Astrocyte of the cerebellum (primary cell): Measurements from ENCODE around the gene PAPOLA.
"Not testable (repeated sequence)": the region's sequence is repeated elsewhere in the genome, so short reads cannot be mapped to it uniquely, and the experiment has no call there.

Experiments used
- DNase-seq: peaks from one replicate; pipeline ENCODE4 v3.0.0-alpha.2; 2011; ENCODE audit warnings: low read depth
- H3K4me3 ChIP-seq: 2 replicates; pipeline ENCODE4 v1.5.1; 2011; ENCODE audit warnings: mild to moderate bottlenecking, low read depth, low read length, moderate library complexity
- CTCF ChIP-seq: IDR thresholded peaks from 2 replicates; pipeline ENCODE4 v1.5.1; 2012; ENCODE audit warnings: low read length, low read depth, moderate library complexity, mild to moderate bottlenecking; ENCODE audit errors: missing control alignments
- in situ Hi-C: cut with HindIII; loops from 2 replicates; pipeline ENCODE4 v1.10.0; 2017; ENCODE audit warnings: low sequenced_read_pairs

PAPOLA gene

GRCh38 chr14:96466918-96467317 lies 35.3 kb upstream of the PAPOLA start:
- H3K4me3 ChIP-seq: no peak overlapping the region
- in situ Hi-C loops: no loop called here
- no peak for DNase-seq
- no peak for TF ChIP-seq CTCF

GRCh38 chr14:96470331-96470730 lies 31.9 kb upstream of the PAPOLA start:
- in situ Hi-C loops: no loop called here
- DNase-seq: no peak
- H3K4me3 ChIP-seq: no peak overlapping the region
- no peak for TF ChIP-seq CTCF

GRCh38 chr14:96470967-96471366 lies 31.2 kb upstream of the PAPOLA start:
- DNase-seq, in situ Hi-C loops, H3K4me3 ChIP-seq: not testable (repeated sequence)

- H3K4me3 ChIP-seq: no peak overlapping the region
- in situ Hi-C loops: no loop called here
- no peak for TF ChIP-seq CTCF
- no peak for DNase-seq
These were observed 24.1 kb upstream of the PAPOLA start for GRCh38 chr14:96478119-96478518.

- no peak for TF ChIP-seq CTCF
- DNase-seq: no peak
- in situ Hi-C loops: no loop called here
- H3K4me3 ChIP-seq: no peak overlapping the region
These were observed 22.6 kb upstream of the PAPOLA start for GRCh38 chr14:96479435-96480146.

- H3K4me3 ChIP-seq: no peak overlapping the region
- in situ Hi-C loops: no loop called here
- TF ChIP-seq CTCF: no peak
- no peak for DNase-seq
These were observed 20.4 kb upstream of the PAPOLA start for GRCh38 chr14:96481731-96482314.

- no peak for DNase-seq
- in situ Hi-C loops: no loop called here
- no peak for TF ChIP-seq CTCF
These were observed 19.2 kb upstream of the PAPOLA start for GRCh38 chr14:96482986-96483385.

More at GRCh38 chr14:96482986-96483385, 19.2 kb upstream of the PAPOLA start:
- H3K4me3 ChIP-seq: no peak overlapping the region
